HG03139 (cell line): ENCODE data around the gene CRTC1.

Experiments used
- ATAC-seq: cut with Tn5 transposase; IDR thresholded peaks from one replicate; pipeline ENCODE4 v1.9.1; 2021; ENCODE audit not compliant: unreplicated experiment

The CRTC1 gene, protein sequence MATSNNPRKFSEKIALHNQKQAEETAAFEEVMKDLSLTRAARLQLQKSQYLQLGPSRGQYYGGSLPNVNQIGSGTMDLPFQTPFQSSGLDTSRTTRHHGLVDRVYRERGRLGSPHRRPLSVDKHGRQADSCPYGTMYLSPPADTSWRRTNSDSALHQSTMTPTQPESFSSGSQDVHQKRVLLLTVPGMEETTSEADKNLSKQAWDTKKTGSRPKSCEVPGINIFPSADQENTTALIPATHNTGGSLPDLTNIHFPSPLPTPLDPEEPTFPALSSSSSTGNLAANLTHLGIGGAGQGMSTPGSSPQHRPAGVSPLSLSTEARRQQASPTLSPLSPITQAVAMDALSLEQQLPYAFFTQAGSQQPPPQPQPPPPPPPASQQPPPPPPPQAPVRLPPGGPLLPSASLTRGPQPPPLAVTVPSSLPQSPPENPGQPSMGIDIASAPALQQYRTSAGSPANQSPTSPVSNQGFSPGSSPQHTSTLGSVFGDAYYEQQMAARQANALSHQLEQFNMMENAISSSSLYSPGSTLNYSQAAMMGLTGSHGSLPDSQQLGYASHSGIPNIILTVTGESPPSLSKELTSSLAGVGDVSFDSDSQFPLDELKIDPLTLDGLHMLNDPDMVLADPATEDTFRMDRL

GRCh38 chr19:18683109-18683957, at the start of gene CRTC1:
Gene CRTC1, plus strand, starts transcription at chr19:18683680. Its CDS starts 23 bp downstream, at chr19:18683703.
- ATAC-seq = no peak

DNA sequence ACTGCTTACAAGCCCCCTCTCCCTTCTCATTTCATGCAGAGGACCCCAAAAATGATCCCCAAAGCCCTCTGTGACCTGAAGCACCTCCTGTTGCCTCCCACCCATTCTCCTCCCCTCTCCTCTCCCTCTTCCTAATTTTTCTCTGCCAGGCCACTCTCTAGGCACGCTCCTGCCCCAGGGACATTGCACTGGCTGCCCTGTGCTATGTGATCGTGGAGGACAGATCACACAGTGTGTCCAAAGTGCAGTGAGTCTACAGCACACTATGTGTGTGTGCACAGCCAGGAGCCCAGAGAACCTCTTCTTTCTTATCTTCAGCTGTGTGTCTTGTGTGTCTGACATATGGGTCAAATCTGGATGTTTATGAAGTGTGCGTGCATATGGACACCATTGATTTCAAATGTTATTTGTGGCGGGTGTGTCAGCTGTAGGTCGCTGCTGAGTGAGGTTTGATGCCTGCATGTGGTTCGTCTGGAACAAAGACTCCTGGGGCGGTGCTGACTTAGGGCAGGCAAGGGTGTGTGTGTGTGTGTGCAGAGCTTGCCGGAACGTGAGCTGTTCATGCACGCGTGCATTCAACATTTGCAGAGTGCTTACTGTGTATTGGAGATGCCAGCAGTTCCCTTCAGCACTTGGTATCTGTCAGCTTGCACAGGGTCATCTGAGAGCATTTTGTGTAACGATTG, 48.7 kb upstream of the CRTC1 start:
- no peak for ATAC-seq

- ATAC-seq = no peak
Measured at GRCh38 chr19:18635831-18636182, 47.7 kb upstream of the CRTC1 start.

GRCh38 chr19:18636183-18636968, 47.1 kb upstream of the CRTC1 start:
- ATAC-seq = peak; percentile 71

GRCh38 chr19:18636969-18637629, 46.4 kb upstream of the CRTC1 start, which contains the start of gene KLHL26:
Gene KLHL26, plus strand, starts transcription at chr19:18637028. Its CDS starts 27 bp downstream, at chr19:18637055.
- no peak for ATAC-seq

- ATAC-seq = no peak
Measured at GRCh38 chr19:18637673-18638630, 45.5 kb upstream of the CRTC1 start.

GRCh38 chr19:18639706-18640243, 43.7 kb upstream of the CRTC1 start:
- ATAC-seq = no peak

- ATAC-seq = no peak
Measured at GRCh38 chr19:18644196-18645034, 39.1 kb upstream of the CRTC1 start.

GRCh38 chr19:18645035-18645511, 38.4 kb upstream of the CRTC1 start:
- ATAC-seq = no peak

- ATAC-seq = no peak
Measured at GRCh38 chr19:18646535-18647370, 36.7 kb upstream of the CRTC1 start.

GRCh38 chr19:18647371-18647767, 36.1 kb upstream of the CRTC1 start:
- ATAC-seq = no peak

DNA sequence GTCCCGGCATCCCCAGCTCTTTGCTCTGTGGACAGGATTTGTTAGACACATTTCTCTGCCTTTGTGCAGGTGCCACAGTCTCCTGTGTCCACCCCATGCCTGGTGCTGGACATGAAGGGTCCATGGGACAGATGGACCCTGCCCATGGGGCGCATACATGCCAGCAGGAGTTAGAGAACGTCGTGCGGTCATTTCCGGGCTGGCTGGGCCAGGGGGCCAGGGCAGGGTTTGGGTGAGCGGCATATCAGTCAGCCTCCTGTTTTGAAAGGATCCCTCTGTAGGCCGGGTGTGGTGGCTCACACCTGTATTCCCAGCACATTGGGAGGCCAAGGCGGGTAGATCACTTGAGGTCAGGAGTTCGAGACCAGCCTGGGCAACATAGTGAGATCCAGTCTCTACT, 35.7 kb upstream of the CRTC1 start:
- ATAC-seq = no peak

DNA sequence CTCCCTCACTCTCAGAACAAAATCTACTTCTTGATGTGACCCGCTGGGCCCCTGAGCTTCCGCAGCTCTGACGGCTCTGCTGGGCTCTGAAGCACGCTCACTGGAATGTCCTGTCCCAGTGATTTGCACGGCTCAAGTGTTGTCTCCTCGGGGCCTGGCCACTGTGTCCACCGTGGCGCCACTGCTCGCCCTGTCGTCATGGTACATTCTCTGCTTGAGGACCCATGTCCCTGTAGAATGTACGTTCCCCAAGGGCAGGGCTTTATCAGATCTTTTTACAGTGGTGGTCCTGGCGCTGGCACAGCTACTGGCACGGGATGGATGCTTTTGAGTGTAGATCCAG, 34.5 kb upstream of the CRTC1 start:
- ATAC-seq = no peak

DNA sequence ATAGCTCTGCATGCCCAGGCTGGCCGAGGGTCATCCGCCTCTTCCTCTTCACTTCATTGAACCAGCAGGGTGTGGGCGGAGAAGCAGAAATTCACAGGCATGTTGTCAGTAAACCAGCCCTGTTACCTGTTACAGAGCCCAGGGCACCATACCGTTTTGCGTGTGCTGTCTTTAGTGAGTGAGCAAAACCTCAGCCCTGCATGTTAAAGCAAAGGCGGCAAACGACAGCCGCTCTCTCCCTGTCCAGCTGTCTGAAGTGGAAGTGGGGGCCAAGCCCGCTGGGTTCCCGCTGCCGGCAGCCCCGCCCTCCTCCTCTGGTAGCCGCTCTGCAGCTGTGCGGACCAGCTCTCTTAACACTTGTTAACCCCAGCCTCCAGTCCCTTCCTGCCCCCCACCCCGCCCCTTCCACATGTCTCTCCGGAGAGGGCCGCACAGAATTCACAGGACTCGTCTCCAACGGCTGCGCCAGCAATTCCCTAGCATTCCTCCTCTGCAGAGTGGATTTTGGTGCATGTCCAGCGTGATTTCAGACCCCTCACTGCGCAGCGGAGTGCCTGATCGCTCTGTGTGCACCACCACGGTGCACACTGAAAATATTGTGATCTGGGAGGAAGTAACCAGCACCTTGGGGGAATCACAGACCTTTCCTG, 34.0 kb upstream of the CRTC1 start:
- no peak for ATAC-seq

DNA sequence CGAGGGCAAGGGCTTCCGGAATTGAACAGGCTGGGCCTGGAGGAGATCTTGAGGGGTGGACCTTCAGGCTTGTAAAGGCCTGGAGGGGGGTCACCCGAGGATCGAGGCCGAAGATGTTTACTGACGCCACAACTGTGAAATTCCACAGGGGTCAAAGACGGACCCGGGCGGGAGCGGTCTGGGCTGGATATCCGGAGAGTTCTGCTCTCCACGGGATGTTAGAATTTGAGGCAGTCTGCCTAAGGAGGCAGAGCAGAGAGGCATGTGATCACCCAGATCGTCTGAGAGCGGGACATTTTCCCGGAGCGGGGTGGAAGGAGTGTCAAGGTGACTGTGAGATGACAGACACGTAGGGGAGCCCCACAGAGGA, 33.5 kb upstream of the CRTC1 start:
- no peak for ATAC-seq

- no peak for ATAC-seq
Measured at GRCh38 chr19:18650468-18651041, 32.9 kb upstream of the CRTC1 start.
